Ammon's horn (tissue), 1 donor: ENCODE results near the gene SPRYD4.

Experiments
- DNase-seq: peaks from one replicate; pipeline ENCODE4 v3.0.0-alpha.2; 2016; ENCODE audit warnings: low spot score

The SPRYD4 gene

DNA sequence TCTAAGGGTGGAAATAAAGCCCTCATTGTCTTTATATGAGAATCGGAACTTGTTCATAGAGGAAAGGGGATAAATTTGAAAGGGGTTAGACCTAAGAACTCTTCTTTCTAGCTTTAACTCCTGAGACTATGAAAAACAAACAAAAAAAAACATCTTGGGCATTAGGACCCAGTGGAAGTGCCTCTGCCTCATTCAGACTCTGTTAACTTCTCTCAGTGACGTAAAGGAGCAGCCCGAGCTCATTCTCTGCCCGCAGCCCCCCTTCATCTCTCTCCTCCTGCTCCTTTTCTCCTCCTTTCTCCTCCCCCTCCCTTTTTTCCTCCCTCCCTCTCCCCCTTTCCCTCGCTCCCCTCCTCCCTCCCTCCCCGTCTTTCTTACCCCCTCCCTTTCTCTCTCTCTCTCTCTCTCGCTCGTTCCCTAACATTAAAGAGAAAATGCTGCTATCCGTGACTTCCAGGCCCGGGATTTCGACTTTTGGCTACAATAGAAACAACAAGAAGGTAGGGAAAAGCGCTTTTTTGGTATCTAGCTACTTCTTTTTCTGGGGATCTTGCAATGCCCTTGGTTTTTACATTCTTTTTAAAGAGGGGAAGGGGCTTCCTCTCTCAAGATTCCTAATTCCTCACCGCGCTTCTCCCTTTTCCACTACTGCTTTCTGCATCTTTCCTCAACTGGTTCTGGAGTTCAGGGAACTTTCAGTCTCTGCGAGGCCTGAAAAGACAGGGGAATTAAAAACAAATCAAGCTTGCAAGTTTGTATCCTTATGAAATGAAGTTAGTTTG is 53.4 kb downstream of the SPRYD4 start, which contains the start of gene RBMS2:
Gene RBMS2, plus strand, starts transcription at position 231 of the 782 bp plus-strand sequence. Its CDS starts 204 bp downstream, at position 435.
- DNase-seq = peak; percentile 90

DNA sequence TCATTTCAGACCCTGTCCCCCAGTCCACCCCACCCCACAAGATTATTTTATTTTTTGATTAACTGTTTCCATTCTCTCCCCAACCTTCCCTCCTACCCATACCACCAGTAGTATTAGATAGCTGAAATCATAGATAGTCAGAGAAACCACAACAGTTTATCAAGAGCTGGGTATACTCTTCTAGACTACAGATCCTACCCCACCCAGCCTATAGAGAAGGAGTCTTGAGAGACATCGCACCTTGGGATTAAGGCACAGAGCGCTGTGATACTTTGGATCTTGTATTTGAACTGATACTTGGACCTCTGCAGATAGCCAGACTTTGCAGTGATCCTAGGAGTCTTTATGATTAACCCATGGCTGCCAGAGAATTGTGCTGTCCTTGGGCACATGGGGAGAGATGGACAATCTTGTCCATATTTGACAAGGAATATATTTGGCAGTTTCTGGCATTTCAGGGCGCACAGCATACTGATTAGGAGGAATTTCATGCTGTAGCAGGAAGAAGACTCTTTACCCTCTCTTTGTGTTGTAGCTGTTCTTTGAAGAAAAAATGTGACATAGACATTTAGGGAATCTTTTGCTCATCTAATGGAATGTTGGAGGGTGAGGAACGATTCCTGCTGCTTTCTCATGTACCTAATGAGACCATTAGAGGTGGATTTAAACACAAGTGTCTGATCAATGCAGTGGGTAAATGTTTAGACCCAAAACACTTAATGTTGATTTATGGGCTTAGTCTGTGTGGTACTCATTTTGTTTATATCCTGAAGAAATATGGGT is 54.2 kb downstream of the SPRYD4 start:
- DNase-seq = no peak

DNA sequence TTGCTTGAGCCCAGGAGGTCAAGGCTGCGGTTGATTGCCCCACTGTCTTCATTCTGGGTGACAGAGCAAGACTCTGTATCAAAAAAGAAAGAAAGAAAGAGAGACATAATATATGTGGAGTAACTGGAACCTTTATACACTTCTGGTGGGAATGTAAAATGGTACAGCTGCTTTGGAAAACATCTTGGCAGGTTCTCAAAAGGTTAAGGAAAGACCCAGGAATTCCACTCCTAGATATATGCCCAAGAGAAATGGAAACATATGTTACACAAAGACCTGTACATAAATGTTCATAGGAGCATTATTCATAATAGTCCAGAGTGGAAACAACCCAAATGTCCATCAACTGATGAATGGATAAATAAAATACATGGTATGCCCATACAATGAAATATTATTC is 60.5 kb downstream of the SPRYD4 start:
- DNase-seq = no peak
